Measurements from ENCODE around the gene FLCN.
"Not testable (repeated sequence)": the region's sequence is repeated elsewhere in the genome, so short reads cannot be mapped to it uniquely, and the experiment has no call there.

DNA sequence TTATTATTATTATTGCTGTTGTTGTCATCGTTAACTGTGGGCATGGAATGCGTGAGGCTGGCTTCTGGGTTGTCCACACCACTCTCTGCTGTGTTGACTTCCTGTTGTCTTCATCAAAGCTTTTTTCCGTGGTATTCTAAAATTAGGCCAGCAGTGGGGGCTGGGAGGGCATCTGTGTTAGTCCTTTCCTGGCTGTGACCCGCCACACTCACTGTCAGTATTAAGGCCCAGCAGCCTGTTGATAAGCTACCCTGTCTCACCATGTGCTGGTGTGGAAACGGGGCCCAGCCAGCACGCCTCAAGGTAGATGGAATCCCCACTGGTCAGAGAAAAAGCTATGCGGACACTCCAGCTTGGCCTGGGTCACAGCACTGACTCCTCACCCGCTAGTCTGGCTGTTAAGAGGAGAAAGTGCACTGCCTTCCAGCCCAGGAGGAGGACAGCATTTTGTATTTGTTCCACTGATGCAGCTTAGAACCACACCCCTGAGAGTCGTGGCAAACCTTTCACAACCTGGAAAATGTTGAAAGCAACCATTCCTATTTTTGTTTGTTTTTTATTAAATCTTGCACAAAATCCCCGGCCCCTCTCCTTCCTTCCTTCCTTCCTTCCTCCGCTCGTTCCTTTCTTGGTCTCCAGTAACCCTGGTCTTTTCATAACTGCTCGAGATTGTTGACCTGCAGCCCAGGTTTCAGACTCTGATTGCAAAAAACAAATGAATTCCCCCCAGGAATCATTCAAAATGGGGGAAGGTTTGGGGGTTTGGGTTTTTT lies 51.8 kb downstream of the FLCN start:
- TF ChIP-seq, protein P1, sequence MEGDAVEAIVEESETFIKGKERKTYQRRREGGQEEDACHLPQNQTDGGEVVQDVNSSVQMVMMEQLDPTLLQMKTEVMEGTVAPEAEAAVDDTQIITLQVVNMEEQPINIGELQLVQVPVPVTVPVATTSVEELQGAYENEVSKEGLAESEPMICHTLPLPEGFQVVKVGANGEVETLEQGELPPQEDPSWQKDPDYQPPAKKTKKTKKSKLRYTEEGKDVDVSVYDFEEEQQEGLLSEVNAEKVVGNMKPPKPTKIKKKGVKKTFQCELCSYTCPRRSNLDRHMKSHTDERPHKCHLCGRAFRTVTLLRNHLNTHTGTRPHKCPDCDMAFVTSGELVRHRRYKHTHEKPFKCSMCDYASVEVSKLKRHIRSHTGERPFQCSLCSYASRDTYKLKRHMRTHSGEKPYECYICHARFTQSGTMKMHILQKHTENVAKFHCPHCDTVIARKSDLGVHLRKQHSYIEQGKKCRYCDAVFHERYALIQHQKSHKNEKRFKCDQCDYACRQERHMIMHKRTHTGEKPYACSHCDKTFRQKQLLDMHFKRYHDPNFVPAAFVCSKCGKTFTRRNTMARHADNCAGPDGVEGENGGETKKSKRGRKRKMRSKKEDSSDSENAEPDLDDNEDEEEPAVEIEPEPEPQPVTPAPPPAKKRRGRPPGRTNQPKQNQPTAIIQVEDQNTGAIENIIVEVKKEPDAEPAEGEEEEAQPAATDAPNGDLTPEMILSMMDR (IDR thresholded peaks at IDR 0.05; ENCODE audit: poor library complexity, severe bottlenecking), result not testable (repeated sequence)
- not testable (repeated sequence) for TF ChIP-seq EZH2 (IDR thresholded peaks at IDR 0.05; ENCODE audit: borderline replicate concordance, insufficient read depth, low read length, poor library complexity, severe bottlenecking); POLR2AphosphoS5 (IDR thresholded peaks at IDR 0.05); TAF1 (IDR thresholded peaks at IDR 0.05; ENCODE audit: low read depth); EP300 (conservative IDR thresholded peaks at IDR 0.05; ENCODE audit: poor library complexity, severe bottlenecking); SMC3 (conservative IDR thresholded peaks at IDR 0.05; ENCODE audit: poor library complexity); MXI1 (conservative IDR thresholded peaks at IDR 0.05; ENCODE audit: poor library complexity, severe bottlenecking)
- TF ChIP-seq, protein P2, sequence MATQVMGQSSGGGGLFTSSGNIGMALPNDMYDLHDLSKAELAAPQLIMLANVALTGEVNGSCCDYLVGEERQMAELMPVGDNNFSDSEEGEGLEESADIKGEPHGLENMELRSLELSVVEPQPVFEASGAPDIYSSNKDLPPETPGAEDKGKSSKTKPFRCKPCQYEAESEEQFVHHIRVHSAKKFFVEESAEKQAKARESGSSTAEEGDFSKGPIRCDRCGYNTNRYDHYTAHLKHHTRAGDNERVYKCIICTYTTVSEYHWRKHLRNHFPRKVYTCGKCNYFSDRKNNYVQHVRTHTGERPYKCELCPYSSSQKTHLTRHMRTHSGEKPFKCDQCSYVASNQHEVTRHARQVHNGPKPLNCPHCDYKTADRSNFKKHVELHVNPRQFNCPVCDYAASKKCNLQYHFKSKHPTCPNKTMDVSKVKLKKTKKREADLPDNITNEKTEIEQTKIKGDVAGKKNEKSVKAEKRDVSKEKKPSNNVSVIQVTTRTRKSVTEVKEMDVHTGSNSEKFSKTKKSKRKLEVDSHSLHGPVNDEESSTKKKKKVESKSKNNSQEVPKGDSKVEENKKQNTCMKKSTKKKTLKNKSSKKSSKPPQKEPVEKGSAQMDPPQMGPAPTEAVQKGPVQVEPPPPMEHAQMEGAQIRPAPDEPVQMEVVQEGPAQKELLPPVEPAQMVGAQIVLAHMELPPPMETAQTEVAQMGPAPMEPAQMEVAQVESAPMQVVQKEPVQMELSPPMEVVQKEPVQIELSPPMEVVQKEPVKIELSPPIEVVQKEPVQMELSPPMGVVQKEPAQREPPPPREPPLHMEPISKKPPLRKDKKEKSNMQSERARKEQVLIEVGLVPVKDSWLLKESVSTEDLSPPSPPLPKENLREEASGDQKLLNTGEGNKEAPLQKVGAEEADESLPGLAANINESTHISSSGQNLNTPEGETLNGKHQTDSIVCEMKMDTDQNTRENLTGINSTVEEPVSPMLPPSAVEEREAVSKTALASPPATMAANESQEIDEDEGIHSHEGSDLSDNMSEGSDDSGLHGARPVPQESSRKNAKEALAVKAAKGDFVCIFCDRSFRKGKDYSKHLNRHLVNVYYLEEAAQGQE (IDR thresholded peaks at IDR 0.05; ENCODE audit: borderline replicate concordance), result not testable (repeated sequence)

Data from neural cell (in vitro differentiated cells).